K562 (cell line): ENCODE data around the gene NINJ2.

Experiments used
- CBFB ChIP-seq: sonication (generic); formaldehyde crosslinking; IDR thresholded peaks from 2 replicates; pipeline ENCODE4 v1.4.0; 2020; ENCODE audit warnings: mild to moderate bottlenecking, missing genetic modification reagents
- E2F3 ChIP-seq: fragments of 250-450 bp; sonication (Bioruptor Pico); IDR thresholded peaks from 2 replicates; pipeline ENCODE4 v1.4.0; 2020; ENCODE audit warnings: mild to moderate bottlenecking
- JUN ChIP-seq, 2 experiments: sonication (generic) in 1 of 2; formaldehyde crosslinking in 1 of 2; IDR thresholded peaks; 2 replicates each; pipeline versions ENCODE4 v1.6.1 to v1.8.0; 2012 to 2022; ENCODE audit warnings: borderline replicate concordance in 2 of 2, mild to moderate bottlenecking in 2 of 2, improper control_type of control experiment in 1 of 2, low read depth in 1 of 2, low read length in 1 of 2, missing genetic modification reagents in 1 of 2
- JUNB ChIP-seq: fragments of 450-650 bp; formaldehyde crosslinking; conservative IDR thresholded peaks from 2 replicates; pipeline ENCODE4 v1.4.0; 2020; ENCODE audit warnings: mild to moderate bottlenecking
- KDM2B ChIP-seq: fragments of 250-450 bp; sonication (Bioruptor Pico); IDR thresholded peaks from 2 replicates; pipeline ENCODE4 v1.8.0; 2021; ENCODE audit warnings: mild to moderate bottlenecking, moderate library complexity
- MCM2 ChIP-seq: fragments of 450-650 bp; IDR thresholded peaks from 2 replicates; pipeline ENCODE4 v1.6.1; 2017; ENCODE audit warnings: low read depth, mild to moderate bottlenecking
- POLR2AphosphoS5 ChIP-seq: IDR thresholded peaks from 2 replicates; pipeline ENCODE4 v1.6.1; 2011; ENCODE audit warnings: mild to moderate bottlenecking, low read depth, low read length, moderate library complexity; ENCODE audit not compliant: control insufficient read depth, insufficient read depth
- TF ChIP-seq, protein P1 (sequence below): fragments of 200-800 bp; sonication (Bioruptor generic); IDR thresholded peaks from 2 replicates; pipeline ENCODE4 v1.6.1; 2016; ENCODE audit warnings: missing genetic modification characterization, missing compliant biosample characterization
- TF ChIP-seq, protein P2 (sequence below): fragments of 450-650 bp; formaldehyde crosslinking; IDR thresholded peaks from 2 replicates; pipeline ENCODE4 v1.4.0; 2022; ENCODE audit warnings: mild to moderate bottlenecking, moderate library complexity
- TF ChIP-seq, protein P3 (sequence below): sonication (generic); formaldehyde crosslinking; IDR thresholded peaks from 2 replicates; pipeline ENCODE4 v1.8.0; 2023; ENCODE audit warnings: mild to moderate bottlenecking, missing genetic modification reagents
- TF ChIP-seq, protein P4 (sequence below): sonication (generic); formaldehyde crosslinking; IDR thresholded peaks from 2 replicates; pipeline ENCODE4 v1.8.1; 2022; ENCODE audit warnings: missing genetic modification reagents

DNA sequence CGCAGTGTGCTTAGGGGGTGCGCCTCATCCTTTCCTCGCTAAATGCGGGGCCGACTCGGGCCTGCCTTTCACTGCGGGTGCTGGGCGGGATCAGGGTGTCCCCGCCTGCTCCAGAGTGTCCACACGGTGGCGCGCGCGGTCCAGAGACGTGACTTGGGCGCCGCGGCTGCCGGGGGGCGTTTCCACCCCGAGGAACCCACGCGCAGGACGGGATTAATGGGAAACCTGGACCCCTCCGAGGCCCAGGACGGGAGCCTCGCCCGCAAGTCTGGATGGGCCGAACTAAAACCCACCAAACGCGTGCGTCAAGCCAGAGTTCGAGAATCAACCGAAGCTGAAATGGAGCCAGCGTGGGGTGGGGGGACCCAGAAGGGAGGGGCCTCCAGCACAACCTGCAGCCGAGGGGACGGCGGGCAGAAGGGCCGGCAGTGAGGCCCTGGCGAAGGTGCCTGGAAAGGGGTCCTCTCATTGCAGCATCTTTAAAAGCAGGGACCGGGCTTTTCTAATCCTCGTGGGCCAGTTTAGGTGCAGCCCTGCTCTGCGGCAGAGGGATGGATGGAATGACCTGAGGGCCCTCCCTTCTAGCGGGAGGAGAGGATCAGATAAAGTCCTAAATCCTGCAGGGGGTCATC lies 93.3 kb downstream of the NINJ2 start:
- TF ChIP-seq, protein P1, sequence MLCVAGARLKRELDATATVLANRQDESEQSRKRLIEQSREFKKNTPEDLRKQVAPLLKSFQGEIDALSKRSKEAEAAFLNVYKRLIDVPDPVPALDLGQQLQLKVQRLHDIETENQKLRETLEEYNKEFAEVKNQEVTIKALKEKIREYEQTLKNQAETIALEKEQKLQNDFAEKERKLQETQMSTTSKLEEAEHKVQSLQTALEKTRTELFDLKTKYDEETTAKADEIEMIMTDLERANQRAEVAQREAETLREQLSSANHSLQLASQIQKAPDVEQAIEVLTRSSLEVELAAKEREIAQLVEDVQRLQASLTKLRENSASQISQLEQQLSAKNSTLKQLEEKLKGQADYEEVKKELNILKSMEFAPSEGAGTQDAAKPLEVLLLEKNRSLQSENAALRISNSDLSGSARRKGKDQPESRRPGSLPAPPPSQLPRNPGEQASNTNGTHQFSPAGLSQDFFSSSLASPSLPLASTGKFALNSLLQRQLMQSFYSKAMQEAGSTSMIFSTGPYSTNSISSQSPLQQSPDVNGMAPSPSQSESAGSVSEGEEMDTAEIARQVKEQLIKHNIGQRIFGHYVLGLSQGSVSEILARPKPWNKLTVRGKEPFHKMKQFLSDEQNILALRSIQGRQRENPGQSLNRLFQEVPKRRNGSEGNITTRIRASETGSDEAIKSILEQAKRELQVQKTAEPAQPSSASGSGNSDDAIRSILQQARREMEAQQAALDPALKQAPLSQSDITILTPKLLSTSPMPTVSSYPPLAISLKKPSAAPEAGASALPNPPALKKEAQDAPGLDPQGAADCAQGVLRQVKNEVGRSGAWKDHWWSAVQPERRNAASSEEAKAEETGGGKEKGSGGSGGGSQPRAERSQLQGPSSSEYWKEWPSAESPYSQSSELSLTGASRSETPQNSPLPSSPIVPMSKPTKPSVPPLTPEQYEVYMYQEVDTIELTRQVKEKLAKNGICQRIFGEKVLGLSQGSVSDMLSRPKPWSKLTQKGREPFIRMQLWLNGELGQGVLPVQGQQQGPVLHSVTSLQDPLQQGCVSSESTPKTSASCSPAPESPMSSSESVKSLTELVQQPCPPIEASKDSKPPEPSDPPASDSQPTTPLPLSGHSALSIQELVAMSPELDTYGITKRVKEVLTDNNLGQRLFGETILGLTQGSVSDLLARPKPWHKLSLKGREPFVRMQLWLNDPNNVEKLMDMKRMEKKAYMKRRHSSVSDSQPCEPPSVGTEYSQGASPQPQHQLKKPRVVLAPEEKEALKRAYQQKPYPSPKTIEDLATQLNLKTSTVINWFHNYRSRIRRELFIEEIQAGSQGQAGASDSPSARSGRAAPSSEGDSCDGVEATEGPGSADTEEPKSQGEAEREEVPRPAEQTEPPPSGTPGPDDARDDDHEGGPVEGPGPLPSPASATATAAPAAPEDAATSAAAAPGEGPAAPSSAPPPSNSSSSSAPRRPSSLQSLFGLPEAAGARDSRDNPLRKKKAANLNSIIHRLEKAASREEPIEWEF (CRISPR knock-in tag), result no peak
- TF ChIP-seq KDM2B (no peak), MCM2 (no peak), POLR2AphosphoS5 (no peak), CBFB (no peak), JUN (IDR thresholded peaks at IDR 0.05; ENCODE audit: borderline replicate concordance, low read depth, low read length) (no peak), JUN (CRISPR knock-in tag; IDR thresholded peaks at IDR 0.05; ENCODE audit: borderline replicate concordance) (no peak), JUNB (no peak), E2F3 (CRISPR knock-in tag) (no peak)
- TF ChIP-seq, protein P2, sequence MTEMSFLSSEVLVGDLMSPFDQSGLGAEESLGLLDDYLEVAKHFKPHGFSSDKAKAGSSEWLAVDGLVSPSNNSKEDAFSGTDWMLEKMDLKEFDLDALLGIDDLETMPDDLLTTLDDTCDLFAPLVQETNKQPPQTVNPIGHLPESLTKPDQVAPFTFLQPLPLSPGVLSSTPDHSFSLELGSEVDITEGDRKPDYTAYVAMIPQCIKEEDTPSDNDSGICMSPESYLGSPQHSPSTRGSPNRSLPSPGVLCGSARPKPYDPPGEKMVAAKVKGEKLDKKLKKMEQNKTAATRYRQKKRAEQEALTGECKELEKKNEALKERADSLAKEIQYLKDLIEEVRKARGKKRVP (CRISPR knock-in tag), result no peak
- TF ChIP-seq, protein P3, sequence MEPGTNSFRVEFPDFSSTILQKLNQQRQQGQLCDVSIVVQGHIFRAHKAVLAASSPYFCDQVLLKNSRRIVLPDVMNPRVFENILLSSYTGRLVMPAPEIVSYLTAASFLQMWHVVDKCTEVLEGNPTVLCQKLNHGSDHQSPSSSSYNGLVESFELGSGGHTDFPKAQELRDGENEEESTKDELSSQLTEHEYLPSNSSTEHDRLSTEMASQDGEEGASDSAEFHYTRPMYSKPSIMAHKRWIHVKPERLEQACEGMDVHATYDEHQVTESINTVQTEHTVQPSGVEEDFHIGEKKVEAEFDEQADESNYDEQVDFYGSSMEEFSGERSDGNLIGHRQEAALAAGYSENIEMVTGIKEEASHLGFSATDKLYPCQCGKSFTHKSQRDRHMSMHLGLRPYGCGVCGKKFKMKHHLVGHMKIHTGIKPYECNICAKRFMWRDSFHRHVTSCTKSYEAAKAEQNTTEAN (CRISPR knock-in tag), result no peak
- TF ChIP-seq, protein P4, sequence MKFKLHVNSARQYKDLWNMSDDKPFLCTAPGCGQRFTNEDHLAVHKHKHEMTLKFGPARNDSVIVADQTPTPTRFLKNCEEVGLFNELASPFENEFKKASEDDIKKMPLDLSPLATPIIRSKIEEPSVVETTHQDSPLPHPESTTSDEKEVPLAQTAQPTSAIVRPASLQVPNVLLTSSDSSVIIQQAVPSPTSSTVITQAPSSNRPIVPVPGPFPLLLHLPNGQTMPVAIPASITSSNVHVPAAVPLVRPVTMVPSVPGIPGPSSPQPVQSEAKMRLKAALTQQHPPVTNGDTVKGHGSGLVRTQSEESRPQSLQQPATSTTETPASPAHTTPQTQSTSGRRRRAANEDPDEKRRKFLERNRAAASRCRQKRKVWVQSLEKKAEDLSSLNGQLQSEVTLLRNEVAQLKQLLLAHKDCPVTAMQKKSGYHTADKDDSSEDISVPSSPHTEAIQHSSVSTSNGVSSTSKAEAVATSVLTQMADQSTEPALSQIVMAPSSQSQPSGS (CRISPR knock-in tag), result no peak
